ENCODE results near the gene RAB35.

DNA sequence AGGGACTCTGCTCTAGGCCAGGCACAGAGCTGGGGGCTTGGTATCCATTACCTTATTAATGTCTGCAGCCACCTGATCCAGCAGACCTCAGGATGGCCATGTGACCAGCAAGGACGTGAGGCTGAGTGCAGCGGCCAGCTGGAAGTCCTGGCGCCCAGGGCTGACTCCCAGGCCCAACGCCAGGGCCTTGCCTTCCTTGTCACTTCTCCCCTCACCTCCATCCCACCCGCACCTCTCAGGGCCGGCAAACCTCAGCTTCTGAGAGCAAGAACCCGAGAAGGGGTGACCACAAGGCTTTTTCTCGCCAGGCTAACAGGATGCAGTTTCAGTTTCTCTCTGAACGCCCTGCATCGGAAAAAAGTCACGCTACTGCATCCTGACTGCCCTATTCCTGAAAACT lies 15.4 kb downstream of the RAB35 start:
- TF ChIP-seq, protein P1, sequence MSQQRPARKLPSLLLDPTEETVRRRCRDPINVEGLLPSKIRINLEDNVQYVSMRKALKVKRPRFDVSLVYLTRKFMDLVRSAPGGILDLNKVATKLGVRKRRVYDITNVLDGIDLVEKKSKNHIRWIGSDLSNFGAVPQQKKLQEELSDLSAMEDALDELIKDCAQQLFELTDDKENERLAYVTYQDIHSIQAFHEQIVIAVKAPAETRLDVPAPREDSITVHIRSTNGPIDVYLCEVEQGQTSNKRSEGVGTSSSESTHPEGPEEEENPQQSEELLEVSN (IDR thresholded peaks at IDR 0.05; ENCODE audit: borderline replicate concordance, low read depth): no peak
- TF ChIP-seq, protein P2, sequence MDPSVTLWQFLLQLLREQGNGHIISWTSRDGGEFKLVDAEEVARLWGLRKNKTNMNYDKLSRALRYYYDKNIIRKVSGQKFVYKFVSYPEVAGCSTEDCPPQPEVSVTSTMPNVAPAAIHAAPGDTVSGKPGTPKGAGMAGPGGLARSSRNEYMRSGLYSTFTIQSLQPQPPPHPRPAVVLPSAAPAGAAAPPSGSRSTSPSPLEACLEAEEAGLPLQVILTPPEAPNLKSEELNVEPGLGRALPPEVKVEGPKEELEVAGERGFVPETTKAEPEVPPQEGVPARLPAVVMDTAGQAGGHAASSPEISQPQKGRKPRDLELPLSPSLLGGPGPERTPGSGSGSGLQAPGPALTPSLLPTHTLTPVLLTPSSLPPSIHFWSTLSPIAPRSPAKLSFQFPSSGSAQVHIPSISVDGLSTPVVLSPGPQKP (IDR thresholded peaks at IDR 0.05; ENCODE audit: low read depth, low read length): no peak
- TF ChIP-seq, protein P3, sequence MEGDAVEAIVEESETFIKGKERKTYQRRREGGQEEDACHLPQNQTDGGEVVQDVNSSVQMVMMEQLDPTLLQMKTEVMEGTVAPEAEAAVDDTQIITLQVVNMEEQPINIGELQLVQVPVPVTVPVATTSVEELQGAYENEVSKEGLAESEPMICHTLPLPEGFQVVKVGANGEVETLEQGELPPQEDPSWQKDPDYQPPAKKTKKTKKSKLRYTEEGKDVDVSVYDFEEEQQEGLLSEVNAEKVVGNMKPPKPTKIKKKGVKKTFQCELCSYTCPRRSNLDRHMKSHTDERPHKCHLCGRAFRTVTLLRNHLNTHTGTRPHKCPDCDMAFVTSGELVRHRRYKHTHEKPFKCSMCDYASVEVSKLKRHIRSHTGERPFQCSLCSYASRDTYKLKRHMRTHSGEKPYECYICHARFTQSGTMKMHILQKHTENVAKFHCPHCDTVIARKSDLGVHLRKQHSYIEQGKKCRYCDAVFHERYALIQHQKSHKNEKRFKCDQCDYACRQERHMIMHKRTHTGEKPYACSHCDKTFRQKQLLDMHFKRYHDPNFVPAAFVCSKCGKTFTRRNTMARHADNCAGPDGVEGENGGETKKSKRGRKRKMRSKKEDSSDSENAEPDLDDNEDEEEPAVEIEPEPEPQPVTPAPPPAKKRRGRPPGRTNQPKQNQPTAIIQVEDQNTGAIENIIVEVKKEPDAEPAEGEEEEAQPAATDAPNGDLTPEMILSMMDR (IDR thresholded peaks at IDR 0.05): no peak

Data from A549 (cell line).